SK-N-SH (cell line): Measurements from ENCODE around the gene CASD1.

Experiments used
- EP300 ChIP-seq, 2 experiments: IDR thresholded peaks; 2 replicates each; pipeline versions ENCODE4 v1.4.0 to v1.6.1; 2012; ENCODE audit warnings: borderline replicate concordance in 1 of 2, low read depth in 1 of 2, low read length in 1 of 2
- EZH2phosphoT487 ChIP-seq: fragments of 200-600 bp; sonication (generic); IDR thresholded peaks from 2 replicates; pipeline ENCODE4 v1.6.1; 2017; ENCODE audit warnings: low read depth, mixed run types, mild to moderate bottlenecking, antibody characterized with exemption, moderate library complexity, borderline replicate concordance
- MEF2A ChIP-seq: IDR thresholded peaks from 2 replicates; pipeline ENCODE4 v1.4.0; 2012; ENCODE audit warnings: low read depth, borderline replicate concordance
- NFIC ChIP-seq: IDR thresholded peaks from 2 replicates; pipeline ENCODE4 v1.4.0; 2012; ENCODE audit warnings: borderline replicate concordance
- POLR2AphosphoS5 ChIP-seq: IDR thresholded peaks from 2 replicates; pipeline ENCODE4 v1.6.1; 2012; ENCODE audit warnings: low read depth, low read length
- RAD21 ChIP-seq: IDR thresholded peaks from 2 replicates; pipeline ENCODE4 v1.6.1; 2012; ENCODE audit warnings: mild to moderate bottlenecking, low read length
- RCOR1 ChIP-seq: fragments of 150-350 bp; IDR thresholded peaks from 2 replicates; pipeline ENCODE4 v1.6.1; 2017; ENCODE audit warnings: antibody characterized with exemption, low read length
- SMC3 ChIP-seq: IDR thresholded peaks from 2 replicates; pipeline ENCODE4 v1.6.1; 2012; ENCODE audit warnings: low read depth, low read length, improper control_type of control experiment
- TCF12 ChIP-seq: IDR thresholded peaks from 2 replicates; pipeline ENCODE4 v1.4.0; 2012
- TF ChIP-seq, protein P1 (sequence below): IDR thresholded peaks from 2 replicates; pipeline ENCODE4 v1.4.0; 2012; ENCODE audit warnings: low read depth, borderline replicate concordance
- TF ChIP-seq, protein P2 (sequence below): fragments of 200-600 bp; sonication (generic); IDR thresholded peaks from 2 replicates; pipeline ENCODE4 v1.6.1; 2017; ENCODE audit warnings: antibody characterized with exemption, mild to moderate bottlenecking, moderate library complexity

DNA sequence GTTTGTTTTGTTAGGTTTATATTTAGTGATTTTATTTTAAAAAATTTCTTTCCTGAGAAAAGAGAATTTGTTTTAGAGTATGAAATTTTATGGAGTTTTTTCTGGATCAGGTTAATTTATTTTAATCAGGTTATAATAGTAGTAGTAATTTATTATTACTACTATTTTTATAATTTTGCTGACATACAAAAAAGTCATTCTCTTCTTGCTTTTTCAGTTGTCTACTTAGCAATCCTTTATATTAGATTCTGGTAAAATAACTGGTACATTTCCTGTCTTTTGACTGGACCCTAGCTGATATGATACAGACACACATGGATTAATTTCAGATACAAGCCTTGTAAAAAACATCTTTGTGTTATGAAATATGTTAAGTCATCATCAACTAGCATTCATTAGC lies 5.3 kb downstream of the CASD1 start:
- TF ChIP-seq EP300 (IDR thresholded peaks at IDR 0.05; ENCODE audit: borderline replicate concordance in 1 of 2, low read depth in 1 of 2, low read length in 1 of 2) = no peak
- no peak for TF ChIP-seq RAD21
- TF ChIP-seq, protein P1, sequence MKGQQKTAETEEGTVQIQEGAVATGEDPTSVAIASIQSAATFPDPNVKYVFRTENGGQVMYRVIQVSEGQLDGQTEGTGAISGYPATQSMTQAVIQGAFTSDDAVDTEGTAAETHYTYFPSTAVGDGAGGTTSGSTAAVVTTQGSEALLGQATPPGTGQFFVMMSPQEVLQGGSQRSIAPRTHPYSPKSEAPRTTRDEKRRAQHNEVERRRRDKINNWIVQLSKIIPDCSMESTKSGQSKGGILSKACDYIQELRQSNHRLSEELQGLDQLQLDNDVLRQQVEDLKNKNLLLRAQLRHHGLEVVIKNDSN = no peak
- TF ChIP-seq RCOR1 = no peak
- TF ChIP-seq TCF12 = no peak
- TF ChIP-seq, protein P2, sequence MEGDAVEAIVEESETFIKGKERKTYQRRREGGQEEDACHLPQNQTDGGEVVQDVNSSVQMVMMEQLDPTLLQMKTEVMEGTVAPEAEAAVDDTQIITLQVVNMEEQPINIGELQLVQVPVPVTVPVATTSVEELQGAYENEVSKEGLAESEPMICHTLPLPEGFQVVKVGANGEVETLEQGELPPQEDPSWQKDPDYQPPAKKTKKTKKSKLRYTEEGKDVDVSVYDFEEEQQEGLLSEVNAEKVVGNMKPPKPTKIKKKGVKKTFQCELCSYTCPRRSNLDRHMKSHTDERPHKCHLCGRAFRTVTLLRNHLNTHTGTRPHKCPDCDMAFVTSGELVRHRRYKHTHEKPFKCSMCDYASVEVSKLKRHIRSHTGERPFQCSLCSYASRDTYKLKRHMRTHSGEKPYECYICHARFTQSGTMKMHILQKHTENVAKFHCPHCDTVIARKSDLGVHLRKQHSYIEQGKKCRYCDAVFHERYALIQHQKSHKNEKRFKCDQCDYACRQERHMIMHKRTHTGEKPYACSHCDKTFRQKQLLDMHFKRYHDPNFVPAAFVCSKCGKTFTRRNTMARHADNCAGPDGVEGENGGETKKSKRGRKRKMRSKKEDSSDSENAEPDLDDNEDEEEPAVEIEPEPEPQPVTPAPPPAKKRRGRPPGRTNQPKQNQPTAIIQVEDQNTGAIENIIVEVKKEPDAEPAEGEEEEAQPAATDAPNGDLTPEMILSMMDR = no peak
- no peak for TF ChIP-seq MEF2A
- no peak for TF ChIP-seq SMC3
- no peak for TF ChIP-seq NFIC
- no peak for TF ChIP-seq POLR2AphosphoS5
- TF ChIP-seq EZH2phosphoT487 = no peak
